Kidney epithelial cell (primary cell): ENCODE results near the gene PML. TPM values are rescaled to one million over a fixed set of nuclear protein-coding genes. Genes with fewer than 3 reads are reported as not detected.
A peak's percentile ranks its signal among the peaks of the same experiment; 100 is the strongest.

ENCODE experiments used
- DNase-seq: peaks from one replicate; pipeline ENCODE4 v3.0.0-alpha.2; 2010; ENCODE audit warnings: low read depth
- H3K27me3 ChIP-seq: 2 replicates; pipeline ENCODE4 v1.6.0; 2011; ENCODE audit warnings: low read length; ENCODE audit not compliant: control insufficient read depth, insufficient read depth
- H3K36me3 ChIP-seq: 2 replicates; pipeline ENCODE4 v1.5.1; 2011; ENCODE audit warnings: low read length; ENCODE audit not compliant: control insufficient read depth, insufficient read depth
- H3K4me3 ChIP-seq: 2 replicates; pipeline ENCODE4 v1.5.1; 2011; ENCODE audit warnings: low read depth, mild to moderate bottlenecking, control low read depth, low read length
- CTCF ChIP-seq: IDR thresholded peaks from 2 replicates; pipeline ENCODE4 v1.5.1; 2011; ENCODE audit warnings: mild to moderate bottlenecking, moderate library complexity, low read length, control low read depth, inconsistent platforms; ENCODE audit not compliant: insufficient read depth, poor library complexity, severe bottlenecking
- total RNA-seq: library from RNA; depleted of rRNA; stranded (reverse); fragments of >200 nt; gene quantifications from 2 replicates; pipeline ENCODE4 v1.2.3, GENCODE V29; 2015

PML gene
- total RNA-seq, 1 donor from 2014 or later: 94.1 TPM

DNA sequence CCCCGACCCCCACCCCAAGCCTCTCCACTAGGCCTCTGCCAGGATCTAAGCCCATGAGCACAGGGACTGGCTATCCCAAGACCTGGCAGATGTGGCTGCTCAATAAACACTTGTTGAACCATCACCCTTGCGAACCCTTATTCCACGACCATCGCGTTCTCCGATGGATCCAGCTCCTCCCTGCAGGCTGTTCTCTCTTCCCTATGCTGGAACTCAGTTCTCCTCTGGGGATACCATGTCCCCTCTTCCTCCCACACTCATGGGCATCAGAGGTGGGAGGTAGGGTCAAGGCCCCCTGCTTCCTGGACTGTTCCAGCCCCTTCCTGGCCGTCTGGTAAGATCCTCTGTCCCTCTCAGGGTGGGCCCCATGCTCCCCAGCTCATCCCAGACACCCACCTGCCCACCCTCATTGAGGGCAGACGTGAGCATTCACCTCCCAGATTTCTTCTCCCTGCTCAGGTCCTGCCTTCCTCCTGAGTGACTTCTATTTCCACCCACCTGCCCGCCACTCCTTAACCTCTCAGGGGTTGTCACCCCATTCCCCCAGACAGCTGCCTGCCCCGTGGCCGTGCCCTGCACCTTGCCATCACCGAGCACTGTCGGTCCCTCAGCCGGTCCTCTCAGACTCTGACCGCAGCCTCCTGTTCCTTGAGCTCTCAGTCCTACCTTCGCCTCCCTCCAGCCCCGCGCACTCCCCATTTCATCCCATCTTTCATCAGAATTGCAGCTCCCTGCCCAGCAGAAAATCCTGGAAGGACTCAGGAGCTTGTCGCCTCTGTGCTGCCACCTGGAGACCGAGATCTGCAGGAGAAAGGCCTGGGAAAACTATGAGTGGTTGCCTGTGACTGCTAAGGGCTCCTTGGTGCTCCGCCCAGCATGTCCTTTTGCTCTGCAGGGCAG lies 42.0 kb downstream of the PML start:
- Histone ChIP-seq H3K4me3 (no peak overlapping the region), H3K27me3 (no peaks in the 10 kb centered on the region), H3K36me3 (peaks cover 6% of the 10 kb centered on the region)
- DNase-seq: peak; percentile 23
- TF ChIP-seq CTCF: peak; percentile 63

GRCh38 chr15:74037171-74038117 lies 42.9 kb downstream of the PML start:
- Histone ChIP-seq H3K27me3 (no peaks in the 10 kb centered on the region), H3K4me3 (no peak overlapping the region), H3K36me3 (peaks cover 6% of the 10 kb centered on the region)
- TF ChIP-seq CTCF: no peak
- DNase-seq: no peak

DNA sequence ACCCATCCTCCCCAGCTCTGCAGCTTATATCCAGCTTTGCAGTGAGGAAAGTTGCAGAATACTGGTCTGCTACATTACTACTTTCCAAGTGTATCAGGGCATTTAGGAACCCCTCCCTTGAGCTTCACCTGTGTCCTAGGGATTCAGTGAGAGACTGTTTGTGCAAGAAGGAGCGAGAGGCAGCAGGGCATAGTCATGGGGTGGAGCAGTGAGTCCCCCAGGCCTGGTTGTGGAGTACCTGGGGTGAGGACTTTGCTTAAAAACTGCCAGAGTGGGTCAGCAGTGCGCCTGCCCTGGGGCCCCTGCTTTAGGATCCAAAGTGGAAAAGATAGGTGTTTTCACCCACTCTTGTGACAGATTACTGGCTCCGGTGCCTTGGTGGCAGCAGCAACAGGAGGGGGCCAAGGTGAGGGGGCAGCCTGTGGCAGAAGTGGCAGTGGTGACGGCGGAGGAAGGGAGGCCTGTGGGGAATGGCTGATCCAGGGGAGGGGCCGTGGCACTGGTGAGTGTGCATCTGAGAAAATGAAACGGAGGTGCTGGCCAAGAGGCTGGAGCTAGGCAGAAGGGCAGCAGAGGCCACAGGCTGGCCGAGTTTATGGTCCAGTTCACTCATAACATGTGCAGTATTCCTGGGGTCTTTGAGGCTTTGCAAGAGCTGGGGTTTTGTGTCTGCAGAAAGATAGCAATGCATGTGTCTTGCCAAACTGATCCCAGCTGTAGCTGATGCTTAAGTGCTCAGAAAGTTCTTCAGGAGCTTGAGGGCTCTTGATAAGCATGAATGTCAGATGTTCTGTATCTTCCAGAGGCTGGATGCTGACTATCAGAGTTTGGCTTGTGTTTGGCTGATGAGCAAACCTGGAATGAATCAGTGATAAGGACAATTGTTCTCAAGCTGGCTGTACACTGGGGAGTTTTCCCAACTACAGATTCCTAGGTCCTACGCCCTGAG lies 44.5 kb downstream of the PML start:
- Histone ChIP-seq H3K27me3 (no peaks in the 10 kb centered on the region), H3K36me3 (peaks cover 2% of the 10 kb centered on the region), H3K4me3 (no peak overlapping the region)
- no peak for TF ChIP-seq CTCF
- no peak for DNase-seq

DNA sequence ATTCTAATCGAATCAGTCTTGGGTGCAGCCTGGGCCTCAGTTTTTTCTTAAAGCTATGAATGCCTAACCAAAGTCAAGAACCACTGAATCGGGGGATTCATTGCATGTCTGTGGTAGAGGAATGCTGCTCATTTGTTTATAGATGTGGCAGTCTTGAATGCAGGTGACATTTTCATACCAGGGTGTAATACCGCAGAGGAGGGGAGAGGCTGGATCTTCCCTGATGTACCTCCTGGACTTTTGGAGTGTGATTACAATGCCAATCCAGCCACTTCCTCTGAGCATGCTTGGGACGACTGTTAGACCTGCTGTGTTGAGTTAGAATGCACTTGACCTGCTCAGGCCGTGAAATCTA lies 45.1 kb downstream of the PML start:
- no peaks in the 10 kb centered on the region for H3K27me3 ChIP-seq
- no peak overlapping the region for H3K4me3 ChIP-seq
- H3K36me3 ChIP-seq: peaks cover 2% of the 10 kb centered on the region
- no peak for DNase-seq
- no peak for TF ChIP-seq CTCF

DNA sequence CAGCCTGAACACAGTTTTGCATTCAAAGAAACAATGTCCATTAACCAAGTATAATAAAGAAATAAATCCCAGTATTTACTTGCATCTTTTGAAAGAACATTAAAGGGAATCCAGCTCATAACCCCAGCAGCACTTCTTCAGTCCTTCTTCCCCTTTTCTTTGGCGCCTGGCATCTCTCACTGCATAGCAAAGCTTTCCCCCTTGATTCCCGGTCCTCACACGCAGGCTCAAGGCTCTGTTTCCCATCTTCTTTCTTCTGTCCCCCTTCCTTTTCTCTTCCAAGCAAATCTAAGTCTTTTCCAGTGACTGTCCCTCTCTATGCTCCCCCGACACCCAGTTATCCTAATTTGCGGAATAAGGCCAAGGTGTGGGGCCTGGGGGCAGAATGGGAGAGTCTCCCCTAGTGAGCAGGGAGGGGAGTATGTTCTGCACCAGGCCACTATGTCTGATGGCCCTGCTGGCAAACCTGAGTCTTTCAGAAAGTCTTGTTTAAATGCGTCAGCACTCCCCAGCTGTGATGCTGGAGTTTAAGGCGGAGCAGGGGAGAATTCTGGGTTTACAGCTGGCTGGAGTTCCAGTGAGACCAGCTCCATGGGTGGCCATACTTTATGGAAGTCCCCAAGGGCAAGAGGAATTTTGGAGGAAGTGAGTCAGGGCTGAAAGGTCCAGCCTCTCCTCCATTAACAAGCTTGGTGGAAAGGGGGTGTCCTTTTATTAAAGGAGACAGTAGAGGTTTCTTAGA lies 45.8 kb downstream of the PML start:
- TF ChIP-seq CTCF: no peak
- Histone ChIP-seq H3K36me3 (peaks cover 2% of the 10 kb centered on the region), H3K4me3 (no peak overlapping the region), H3K27me3 (no peaks in the 10 kb centered on the region)
- DNase-seq: peak; percentile 31
